ENCODE results near the gene RANBP1.
"Not testable (repeated sequence)": the region's sequence is repeated elsewhere in the genome, so short reads cannot be mapped to it uniquely, and the experiment has no call there.

Gene RANBP1

DNA sequence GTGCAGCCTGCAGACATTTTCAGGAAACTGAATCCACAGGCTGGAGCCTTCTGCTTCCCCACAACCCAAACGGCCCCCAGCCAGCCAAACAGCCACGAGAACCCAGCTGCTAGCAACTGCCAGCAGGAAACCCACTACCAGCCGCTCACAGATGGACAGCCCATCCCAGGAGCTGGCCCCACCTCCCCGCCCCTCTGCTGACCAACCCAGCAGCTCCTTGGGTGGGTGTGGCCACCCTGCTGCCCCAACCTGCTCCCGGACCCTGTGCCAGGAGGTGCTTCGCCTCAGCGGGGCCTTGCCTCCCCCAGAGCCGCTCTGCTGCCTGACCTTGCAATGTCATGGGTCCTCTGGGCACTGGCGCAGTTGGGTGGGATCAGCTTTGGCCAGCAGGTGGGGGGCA, 43.2 kb downstream of the RANBP1 start:
- H3K4me3 ChIP-seq (ENCODE audit: low read length, poor library complexity, severe bottlenecking): peak overlapping the region; percentile 74
- H3K36me3 ChIP-seq (ENCODE audit: insufficient read depth, low read length): no peaks in the 10 kb centered on the region
- H3K9me3 ChIP-seq (ENCODE audit: insufficient read depth, low read depth, low read length): no peaks in the 10 kb centered on the region
- peaks cover 6% of the 10 kb centered on the region for H3F3A ChIP-seq (ENCODE audit: low read depth)
- H3K27me3 ChIP-seq (ENCODE audit: insufficient read depth, low read length, poor library complexity, severe bottlenecking): no peaks in the 10 kb centered on the region
- H3K9ac ChIP-seq (ENCODE audit: low read depth, low read length, poor library complexity, severe bottlenecking): peak overlapping the region; percentile 96
- TF ChIP-seq, protein P1, sequence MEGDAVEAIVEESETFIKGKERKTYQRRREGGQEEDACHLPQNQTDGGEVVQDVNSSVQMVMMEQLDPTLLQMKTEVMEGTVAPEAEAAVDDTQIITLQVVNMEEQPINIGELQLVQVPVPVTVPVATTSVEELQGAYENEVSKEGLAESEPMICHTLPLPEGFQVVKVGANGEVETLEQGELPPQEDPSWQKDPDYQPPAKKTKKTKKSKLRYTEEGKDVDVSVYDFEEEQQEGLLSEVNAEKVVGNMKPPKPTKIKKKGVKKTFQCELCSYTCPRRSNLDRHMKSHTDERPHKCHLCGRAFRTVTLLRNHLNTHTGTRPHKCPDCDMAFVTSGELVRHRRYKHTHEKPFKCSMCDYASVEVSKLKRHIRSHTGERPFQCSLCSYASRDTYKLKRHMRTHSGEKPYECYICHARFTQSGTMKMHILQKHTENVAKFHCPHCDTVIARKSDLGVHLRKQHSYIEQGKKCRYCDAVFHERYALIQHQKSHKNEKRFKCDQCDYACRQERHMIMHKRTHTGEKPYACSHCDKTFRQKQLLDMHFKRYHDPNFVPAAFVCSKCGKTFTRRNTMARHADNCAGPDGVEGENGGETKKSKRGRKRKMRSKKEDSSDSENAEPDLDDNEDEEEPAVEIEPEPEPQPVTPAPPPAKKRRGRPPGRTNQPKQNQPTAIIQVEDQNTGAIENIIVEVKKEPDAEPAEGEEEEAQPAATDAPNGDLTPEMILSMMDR (conservative IDR thresholded peaks at IDR 0.05; ENCODE audit: low read length): no peak
- TF ChIP-seq EZH2phosphoT487 (IDR thresholded peaks at IDR 0.05; ENCODE audit: borderline replicate concordance): no peak
- no peaks in the 10 kb centered on the region for H3K79me2 ChIP-seq (ENCODE audit: insufficient read depth, low read length)
- H3K4me1 ChIP-seq (ENCODE audit: insufficient read depth, low read length, poor library complexity, severe bottlenecking): peaks cover 44% of the 10 kb centered on the region
- H4K20me1 ChIP-seq (ENCODE audit: insufficient read depth, low read length, poor library complexity, severe bottlenecking): no peaks in the 10 kb centered on the region
- H2AFZ ChIP-seq (ENCODE audit: low read length): no peak overlapping the region
- H3K4me2 ChIP-seq (ENCODE audit: low read depth, low read length, poor library complexity, severe bottlenecking): peak overlapping the region; percentile 92
- no peaks in the 10 kb centered on the region for H3K9me2 ChIP-seq (replicated peaks; ENCODE audit: low read depth, low read length)

DNA sequence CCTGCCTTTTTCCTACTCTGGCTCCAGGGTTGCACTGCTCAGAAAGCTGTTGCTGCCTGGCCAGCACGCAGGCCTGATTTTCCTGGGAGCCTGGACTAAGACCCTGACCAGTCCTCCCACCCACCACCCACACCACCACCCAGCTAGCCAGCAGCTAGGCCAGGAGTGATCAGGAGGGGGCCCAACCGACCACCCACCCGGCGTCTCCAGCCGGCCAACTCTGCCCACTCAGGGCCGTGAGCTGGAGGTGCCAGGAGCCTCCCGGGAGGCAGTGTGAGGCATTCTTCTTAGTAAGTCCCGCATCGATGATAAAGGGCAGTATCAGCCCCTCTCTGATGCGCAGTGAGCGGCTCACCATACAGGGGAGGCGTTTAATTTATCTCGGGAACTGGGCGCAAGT, 43.6 kb downstream of the RANBP1 start:
- not testable (repeated sequence) for H2AFZ ChIP-seq (ENCODE audit: low read length)

DNA sequence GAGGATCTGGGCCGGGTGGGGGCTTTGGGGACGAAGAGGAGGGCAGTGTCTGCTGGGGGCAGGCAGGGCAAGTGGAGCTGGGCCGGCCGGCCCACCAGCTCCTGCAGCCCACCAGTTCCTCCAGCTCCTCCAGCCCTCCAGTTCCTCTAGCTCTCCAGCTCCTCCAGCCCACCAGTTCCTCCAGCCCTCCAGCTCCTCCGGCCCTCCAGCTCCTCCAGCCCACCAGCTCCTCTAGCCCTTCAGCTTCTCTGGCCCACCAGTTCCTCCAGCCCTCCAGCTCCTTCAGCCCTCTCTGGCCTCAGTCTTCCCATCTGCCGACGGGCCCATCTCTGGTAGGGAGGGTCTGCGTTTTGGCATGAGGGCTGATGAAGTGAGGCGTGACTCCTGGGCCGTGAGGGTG, 44.1 kb downstream of the RANBP1 start:
- peaks cover 44% of the 10 kb centered on the region for H3K4me1 ChIP-seq (ENCODE audit: insufficient read depth, low read length, poor library complexity, severe bottlenecking)
- peaks cover 6% of the 10 kb centered on the region for H3F3A ChIP-seq (ENCODE audit: low read depth)
- no peaks in the 10 kb centered on the region for H3K36me3 ChIP-seq (ENCODE audit: insufficient read depth, low read length)
- H3K9me3 ChIP-seq (ENCODE audit: insufficient read depth, low read depth, low read length): no peaks in the 10 kb centered on the region
- no peaks in the 10 kb centered on the region for H4K20me1 ChIP-seq (ENCODE audit: insufficient read depth, low read length, poor library complexity, severe bottlenecking)
- peak overlapping the region; percentile 96 for H3K9ac ChIP-seq (ENCODE audit: low read depth, low read length, poor library complexity, severe bottlenecking)
- H3K27me3 ChIP-seq (ENCODE audit: insufficient read depth, low read length, poor library complexity, severe bottlenecking): no peaks in the 10 kb centered on the region
- peak overlapping the region; percentile 74 for H3K4me3 ChIP-seq (ENCODE audit: low read length, poor library complexity, severe bottlenecking)
- H3K4me2 ChIP-seq (ENCODE audit: low read depth, low read length, poor library complexity, severe bottlenecking): peak overlapping the region; percentile 92
- no peaks in the 10 kb centered on the region for H3K79me2 ChIP-seq (ENCODE audit: insufficient read depth, low read length)
- no peak overlapping the region for H2AFZ ChIP-seq (ENCODE audit: low read length)
- no peaks in the 10 kb centered on the region for H3K9me2 ChIP-seq (replicated peaks; ENCODE audit: low read depth, low read length)
- TF ChIP-seq, protein P1 (conservative IDR thresholded peaks at IDR 0.05; ENCODE audit: low read length): no peak

More for the DNA sequence above, 43.6 kb downstream of the RANBP1 start:
- Histone ChIP-seq H3K4me2 (ENCODE audit: low read depth, low read length, poor library complexity, severe bottlenecking) (peak overlapping the region; percentile 92), H3K9ac (ENCODE audit: low read depth, low read length, poor library complexity, severe bottlenecking) (peak overlapping the region; percentile 96), H3K4me1 (ENCODE audit: insufficient read depth, low read length, poor library complexity, severe bottlenecking) (peaks cover 44% of the 10 kb centered on the region), H3K4me3 (ENCODE audit: low read length, poor library complexity, severe bottlenecking) (peak overlapping the region; percentile 74)
- H3K79me2 ChIP-seq (ENCODE audit: insufficient read depth, low read length); H4K20me1 ChIP-seq (ENCODE audit: insufficient read depth, low read length, poor library complexity, severe bottlenecking); H3K9me2 ChIP-seq (replicated peaks; ENCODE audit: low read depth, low read length); H3K9me3 ChIP-seq (ENCODE audit: insufficient read depth, low read depth, low read length); H3K36me3 ChIP-seq (ENCODE audit: insufficient read depth, low read length); H3K27me3 ChIP-seq (ENCODE audit: insufficient read depth, low read length, poor library complexity, severe bottlenecking); H3F3A ChIP-seq (ENCODE audit: low read depth): not testable (repeated sequence)

DNA sequence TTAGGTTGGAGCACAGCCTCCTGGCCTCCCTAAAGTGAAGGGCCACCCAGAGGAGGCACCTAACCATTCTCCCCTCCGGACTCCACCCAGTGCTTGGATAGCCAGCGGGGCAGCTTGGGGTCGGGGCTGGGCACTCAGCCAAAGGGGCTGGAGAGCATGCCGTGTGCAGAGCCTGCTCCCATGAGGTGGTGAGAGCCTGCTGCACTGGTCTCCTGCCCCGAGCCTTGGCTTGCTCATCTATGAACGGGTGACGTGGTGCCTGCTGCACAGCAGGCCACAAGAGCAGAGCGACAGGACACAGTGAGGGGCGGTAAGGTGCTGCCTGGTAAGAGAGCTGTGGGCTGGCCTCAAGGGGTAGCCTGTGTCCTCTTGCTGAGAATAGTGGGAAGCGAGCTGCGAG, 49.0 kb downstream of the RANBP1 start:
- TF ChIP-seq, protein P1 (conservative IDR thresholded peaks at IDR 0.05; ENCODE audit: low read length): no peak
- TF ChIP-seq EZH2phosphoT487 (IDR thresholded peaks at IDR 0.05; ENCODE audit: borderline replicate concordance): no peak
- Histone ChIP-seq H3K79me2 (ENCODE audit: insufficient read depth, low read length) (no peaks in the 10 kb centered on the region), H3F3A (ENCODE audit: low read depth) (no peaks in the 10 kb centered on the region), H3K4me2 (ENCODE audit: low read depth, low read length, poor library complexity, severe bottlenecking) (no peak overlapping the region), H3K9ac (ENCODE audit: low read depth, low read length, poor library complexity, severe bottlenecking) (no peak overlapping the region), H4K20me1 (ENCODE audit: insufficient read depth, low read length, poor library complexity, severe bottlenecking) (no peaks in the 10 kb centered on the region), H3K4me3 (ENCODE audit: low read length, poor library complexity, severe bottlenecking) (no peak overlapping the region), H3K9me3 (ENCODE audit: insufficient read depth, low read depth, low read length) (no peaks in the 10 kb centered on the region), H2AFZ (ENCODE audit: low read length) (no peak overlapping the region), H3K9me2 (replicated peaks; ENCODE audit: low read depth, low read length) (no peaks in the 10 kb centered on the region), H3K36me3 (ENCODE audit: insufficient read depth, low read length) (no peaks in the 10 kb centered on the region), H3K27me3 (ENCODE audit: insufficient read depth, low read length, poor library complexity, severe bottlenecking) (no peaks in the 10 kb centered on the region), H3K4me1 (ENCODE audit: insufficient read depth, low read length, poor library complexity, severe bottlenecking) (peaks cover 18% of the 10 kb centered on the region)
